NCI-H1694 (cell line): ENCODE data around the gene GPR89B.
"Not testable (repeated sequence)": the region's sequence is repeated elsewhere in the genome, so short reads cannot be mapped to it uniquely, and the experiment has no call there.

ENCODE experiments used
- DNase-seq: peaks from one replicate; lab custom pipeline; 2025; lab: John Stamatoyannopoulos, UW

GPR89B gene

DNA sequence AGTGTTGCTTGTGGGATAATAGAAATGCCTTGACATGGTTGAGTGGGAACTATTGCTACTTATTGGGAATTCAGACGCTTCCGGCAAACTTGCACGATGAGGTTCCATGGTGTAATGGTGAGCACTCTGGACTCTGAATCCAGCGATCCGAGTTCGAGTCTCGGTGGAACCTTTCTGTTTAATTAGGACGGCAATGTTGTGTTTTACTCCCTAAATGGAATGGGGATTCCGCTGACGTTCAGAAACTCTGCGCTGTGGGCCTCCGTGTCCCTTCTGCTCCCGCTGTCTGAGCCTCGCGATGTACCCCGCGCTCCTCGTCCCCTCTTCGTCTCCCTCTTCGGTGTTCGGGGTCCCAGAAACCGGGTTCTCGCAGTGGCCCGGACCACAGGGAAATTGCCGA lies 104.5 kb downstream of the GPR89B start:
- not testable (repeated sequence) for DNase-seq

GRCh38 chr1:148033147-148033546 lies 104.9 kb downstream of the GPR89B start:
- DNase-seq: not testable (repeated sequence)

GRCh38 chr1:148037850-148038461 lies 109.7 kb downstream of the GPR89B start:
- not testable (repeated sequence) for DNase-seq

DNA sequence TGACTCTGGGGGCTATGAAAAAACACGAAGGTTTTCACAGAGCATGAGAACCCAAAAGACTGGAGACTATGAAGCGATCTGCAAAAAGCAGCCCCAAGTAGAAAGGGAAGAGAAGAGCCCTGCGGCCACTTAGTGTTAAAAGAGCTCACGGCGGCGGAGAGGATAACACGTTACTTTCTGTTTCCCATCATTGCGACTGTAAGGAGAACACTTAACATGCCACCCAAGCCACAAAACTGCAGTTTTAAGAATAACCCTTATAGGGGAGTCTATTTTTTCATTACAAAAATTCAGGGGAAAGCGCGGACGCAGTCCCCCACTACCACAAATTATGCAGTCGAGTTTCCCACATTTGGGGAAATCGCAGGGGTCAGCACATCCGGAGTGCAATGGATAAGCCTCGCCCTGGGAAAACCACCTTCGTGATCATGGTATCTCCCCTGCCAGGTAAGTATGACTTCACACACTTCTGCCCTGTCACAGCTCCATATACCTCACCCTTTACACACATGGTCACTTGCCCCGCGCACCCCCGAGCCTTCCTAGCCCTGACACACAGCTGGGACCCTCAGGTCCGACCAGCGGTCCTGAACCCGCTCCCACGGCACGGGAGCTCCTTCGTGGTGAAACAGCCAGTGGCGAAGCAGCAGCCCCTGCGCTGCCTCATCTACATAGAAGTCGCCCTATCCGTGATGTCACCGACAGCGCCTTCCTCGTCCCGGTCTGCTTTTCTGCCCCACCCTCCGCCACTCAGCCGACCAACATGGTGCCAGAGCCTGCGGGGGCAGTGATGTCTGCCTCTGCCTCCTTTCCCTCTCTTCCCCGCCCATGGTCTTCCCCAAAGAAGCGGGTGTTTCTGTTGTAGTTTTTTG lies 110.5 kb downstream of the GPR89B start:
- DNase-seq: peak; percentile 93
